Suppressor macrophage treated with lipopolysaccharide for 1 hour (primary cell): ENCODE data around the gene MLLT1.
A peak's percentile ranks its signal among the peaks of the same experiment; 100 is the strongest.

Experiments
- DNase-seq, 3 donors: peaks; one replicate each; pipeline ENCODE4 v3.0.0-alpha.2; 2020 to 2022

Gene MLLT1

GRCh38 chr19:6233827-6234511 is 45.8 kb downstream of the MLLT1 start:
- DNase-seq: peak in 1 of 3 donors; percentile 28

- no peak for DNase-seq
These were observed 46.5 kb downstream of the MLLT1 start for GRCh38 chr19:6233056-6233826.

DNA sequence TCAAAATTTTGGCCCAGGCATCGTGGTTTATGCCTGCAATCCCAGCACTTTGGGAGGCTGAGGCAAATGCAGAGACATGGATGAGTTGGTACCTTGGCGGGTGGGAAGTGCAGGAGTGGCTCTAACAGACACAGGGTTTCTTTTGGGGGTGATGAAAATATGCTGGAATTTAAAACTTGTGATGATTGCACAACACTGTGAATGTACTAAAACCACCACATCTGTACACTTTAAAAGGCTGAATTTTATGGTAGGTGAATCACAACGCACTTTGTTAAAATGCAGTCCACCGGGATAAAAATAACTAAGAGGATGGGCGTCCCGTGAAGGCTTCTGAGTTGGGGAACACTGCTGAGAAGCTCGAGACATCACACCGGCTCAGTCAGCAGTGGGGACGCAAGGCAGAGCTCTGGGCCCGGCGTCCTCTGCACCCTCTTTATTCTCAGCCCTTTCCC is 47.1 kb downstream of the MLLT1 start:
- no peak for DNase-seq

GRCh38 chr19:6230991-6231448 is 48.8 kb downstream of the MLLT1 start:
- no peak for DNase-seq

DNA sequence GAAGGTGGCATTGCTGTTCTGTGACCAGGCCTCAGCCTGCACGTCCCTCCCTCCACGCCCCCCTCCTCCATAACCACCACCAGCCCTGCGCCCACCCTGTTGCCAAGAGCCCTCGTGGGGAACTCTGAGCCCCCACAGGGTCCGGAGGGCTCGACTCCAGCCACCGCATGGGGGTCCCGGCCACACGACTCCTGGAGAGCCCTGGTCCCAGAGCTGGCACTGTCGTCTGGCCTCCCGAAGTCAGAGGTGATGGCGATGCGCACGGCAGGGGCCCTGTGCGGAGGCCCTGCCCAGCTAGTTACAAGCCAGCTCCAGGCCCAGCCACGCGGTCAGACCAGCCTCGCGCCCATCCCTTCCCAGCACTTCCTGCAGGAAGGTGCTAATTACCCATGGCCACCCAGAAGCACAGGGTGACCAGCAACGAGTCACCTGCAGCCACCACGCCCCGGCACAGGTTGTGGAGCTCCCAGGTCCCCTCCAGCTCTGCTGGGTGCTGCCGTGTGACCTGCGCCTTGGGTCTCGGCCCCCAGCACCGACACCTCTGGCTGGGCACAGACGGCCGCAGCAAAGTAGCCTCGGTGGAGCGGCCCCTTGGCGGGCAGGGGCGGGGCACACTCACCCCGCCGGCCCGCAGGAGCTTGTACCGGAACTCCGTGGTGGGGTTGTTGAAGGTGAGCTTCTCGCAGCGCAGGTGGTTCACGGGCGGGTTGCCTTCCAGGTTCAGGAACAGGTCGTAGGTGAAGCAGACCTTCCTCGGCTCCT is 49.6 kb downstream of the MLLT1 start:
- DNase-seq: no peak

DNA sequence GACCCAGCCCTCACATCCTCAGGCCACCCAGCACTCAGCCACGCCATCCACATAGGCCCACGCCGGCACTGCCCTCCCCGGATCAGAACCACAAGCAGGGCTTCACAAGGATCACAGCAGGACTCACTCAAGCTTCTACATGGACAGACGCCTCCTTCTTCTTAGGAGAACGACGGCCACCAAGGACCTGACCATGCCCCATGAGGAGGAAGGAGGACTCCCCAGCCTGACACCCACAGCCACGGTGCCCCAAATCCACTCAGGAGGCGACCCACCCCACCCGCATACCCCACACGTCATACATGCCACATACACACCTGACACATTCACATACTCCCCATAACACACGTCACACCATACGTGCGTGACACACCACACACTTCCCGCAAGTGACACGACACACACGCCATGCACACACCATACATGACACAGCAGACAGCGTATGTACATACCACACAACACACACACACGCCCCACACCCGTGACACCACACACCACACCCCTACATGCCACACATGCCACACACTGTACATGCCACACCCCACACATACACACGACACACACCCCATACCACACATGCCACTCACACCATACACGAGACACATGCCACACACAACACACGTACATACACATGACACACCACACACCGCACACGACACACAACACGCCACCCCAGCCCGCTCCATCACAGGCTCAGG is 50.4 kb downstream of the MLLT1 start:
- no peak for DNase-seq

- no peak for DNase-seq
These were observed 51.1 kb downstream of the MLLT1 start for GRCh38 chr19:6228551-6229215.

DNA sequence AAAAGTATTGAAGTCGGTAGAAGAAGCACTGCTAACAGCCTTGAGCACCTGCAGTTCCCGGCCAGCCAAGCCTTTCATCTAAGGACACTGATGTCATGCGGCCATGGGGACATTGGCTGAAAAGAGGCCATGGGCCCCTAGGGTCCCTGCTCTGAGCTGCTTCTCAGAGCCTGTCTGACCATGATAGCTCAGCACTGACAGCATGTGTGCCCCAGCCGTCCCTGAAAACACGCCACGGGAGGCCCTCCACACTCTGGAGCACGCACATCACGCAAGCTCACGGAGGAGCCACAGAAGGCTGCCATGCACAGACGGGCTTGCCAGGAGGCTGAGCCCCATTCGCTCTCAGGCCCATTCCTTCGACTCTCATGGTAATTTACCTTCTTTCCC is 51.8 kb downstream of the MLLT1 start:
- DNase-seq: no peak

GRCh38 chr19:6227156-6227935 is 52.4 kb downstream of the MLLT1 start:
- DNase-seq: no peak

- no peak for DNase-seq
These were observed 53.2 kb downstream of the MLLT1 start for GRCh38 chr19:6226444-6227155.

- no peak for DNase-seq
These were observed 53.8 kb downstream of the MLLT1 start for GRCh38 chr19:6226012-6226411.

DNA sequence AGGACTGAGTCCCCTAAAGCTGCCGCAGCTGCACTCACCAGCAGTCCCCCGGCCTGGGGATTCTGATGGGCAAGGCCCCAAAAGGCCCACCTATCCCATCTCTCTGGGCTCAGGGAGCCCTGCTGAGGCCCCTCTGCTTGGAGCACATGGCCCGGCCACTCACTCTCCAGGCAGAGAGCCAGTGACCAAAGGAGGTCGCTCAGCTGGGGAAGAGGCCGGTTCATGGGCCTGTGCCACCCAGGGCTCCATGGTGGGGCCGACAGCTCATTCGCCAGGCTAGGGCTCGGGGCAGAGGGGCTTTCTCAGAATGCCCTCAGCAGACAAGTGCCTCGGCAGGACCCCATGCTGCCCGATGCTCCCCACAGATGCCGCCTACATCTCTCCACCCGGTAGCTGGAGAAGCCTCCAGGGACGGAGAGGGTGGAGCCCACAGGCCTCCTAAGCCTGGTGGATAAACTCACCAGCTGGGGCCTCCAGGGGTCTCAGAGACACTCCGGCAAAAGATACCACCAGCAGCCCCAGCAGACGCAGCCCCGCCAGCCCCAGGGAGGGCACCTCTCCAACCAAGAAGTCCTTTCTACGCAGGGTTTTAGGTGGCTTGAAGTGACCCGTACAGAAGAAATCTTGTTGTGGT is 54.4 kb downstream of the MLLT1 start:
- no peak for DNase-seq

- no peak for DNase-seq
These were observed 55.5 kb downstream of the MLLT1 start for GRCh38 chr19:6224308-6224675.

DNA sequence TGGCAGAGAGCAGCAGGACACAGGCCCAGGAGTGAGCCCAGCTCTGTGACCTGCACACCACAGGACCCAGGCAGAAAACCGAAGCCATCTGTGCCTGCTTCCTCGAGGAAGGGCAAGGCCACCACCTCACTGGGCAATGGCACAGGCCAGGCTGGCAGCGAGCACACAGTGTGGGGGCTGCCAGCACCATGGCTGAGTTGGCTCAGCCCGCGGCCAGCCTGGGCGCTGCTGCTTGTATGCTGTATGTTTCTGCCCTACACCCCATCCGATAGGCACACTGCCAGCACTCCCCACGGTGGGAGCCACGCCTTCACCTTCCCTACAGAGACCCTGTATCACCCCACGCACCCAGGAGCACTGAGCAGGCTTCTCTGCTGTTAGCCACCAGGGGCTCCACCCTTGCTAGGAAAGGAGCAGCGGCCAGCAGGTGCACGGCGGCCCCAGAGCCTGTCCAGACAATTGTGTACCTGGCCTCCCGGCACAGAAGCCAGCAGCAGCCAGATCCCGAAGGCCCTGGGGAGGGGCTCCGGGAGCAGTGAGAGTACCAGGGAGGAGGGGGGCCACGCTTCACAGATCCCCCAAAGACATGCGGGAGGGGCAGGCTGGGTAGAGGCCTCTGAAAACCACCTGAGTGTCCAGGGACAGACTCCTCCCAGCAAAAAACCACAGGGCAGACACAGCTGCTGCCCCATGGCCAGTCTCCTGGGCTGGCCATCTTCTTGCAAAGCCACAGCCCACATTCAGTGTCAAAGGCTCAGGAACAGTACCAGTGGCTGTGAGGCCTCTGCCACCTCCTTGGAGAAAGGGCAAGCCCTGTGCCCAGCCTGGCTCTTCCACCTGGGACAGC is 56.1 kb downstream of the MLLT1 start:
- no peak for DNase-seq

- no peak for DNase-seq
These were observed 56.9 kb downstream of the MLLT1 start for GRCh38 chr19:6222884-6223283.

GRCh38 chr19:6221878-6222746 is 57.7 kb downstream of the MLLT1 start:
- DNase-seq: no peak

DNA sequence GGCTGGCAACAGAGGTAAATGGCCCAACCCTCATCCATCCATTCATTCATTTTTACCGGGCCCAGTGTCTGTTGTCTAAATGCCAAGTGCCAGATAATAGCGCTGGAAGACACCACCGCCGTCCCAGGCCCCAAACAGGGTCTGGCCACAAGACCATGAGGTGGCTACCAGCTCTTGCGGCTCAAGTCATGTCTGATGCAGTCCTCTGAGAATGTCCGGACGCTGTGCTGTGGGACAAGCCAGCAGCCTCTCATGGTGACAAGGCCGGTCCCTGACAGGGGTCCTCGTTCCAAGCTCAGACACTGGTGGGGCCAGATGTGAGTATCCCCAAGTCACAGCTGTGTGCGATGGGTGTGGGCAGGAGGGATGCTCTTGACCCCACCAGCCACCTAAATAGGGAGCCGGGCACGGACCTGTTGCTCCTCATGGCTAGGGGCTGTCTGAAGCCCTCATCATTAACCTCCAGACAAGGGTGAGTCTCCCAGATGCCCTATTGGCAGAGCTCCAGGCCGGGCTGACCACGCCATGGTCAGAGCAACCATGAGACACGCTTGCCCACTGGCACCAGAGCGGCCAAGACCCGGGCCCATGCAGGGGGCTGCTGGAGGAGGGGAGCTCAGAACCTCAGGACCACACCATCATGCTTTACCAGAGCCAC is 58.4 kb downstream of the MLLT1 start:
- DNase-seq: no peak
